Measurements from ENCODE around the gene ARRDC4.

Gene ARRDC4

DNA sequence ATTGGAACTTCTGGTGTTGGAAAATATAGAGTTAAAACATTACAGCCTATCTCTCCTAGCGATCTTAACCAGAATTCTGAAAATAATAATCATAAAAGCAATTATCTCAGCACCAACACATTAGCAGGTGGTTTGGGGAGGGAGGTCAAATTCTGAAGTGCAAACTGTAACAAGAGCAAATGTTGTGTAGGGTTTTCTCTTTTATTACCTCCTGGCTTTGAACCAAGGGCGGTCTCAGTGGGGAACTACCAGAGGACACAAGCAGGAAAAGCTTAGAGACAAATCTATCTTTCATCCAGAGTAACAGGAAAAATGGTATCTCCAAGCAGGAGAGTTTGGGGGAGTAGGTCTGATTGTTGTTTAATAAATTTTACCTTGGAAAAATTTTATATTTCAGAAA is 5.5 kb upstream of the ARRDC4 start:
- H3K36me3 Mint-ChIP-seq (ENCODE audit: low read depth), result no peaks in the 10 kb centered on the region
- no peak overlapping the region for H3K4me3 Mint-ChIP-seq
- no peaks in the 10 kb centered on the region for H3K27me3 Mint-ChIP-seq
- peaks cover 7% of the 10 kb centered on the region for H3K4me1 Mint-ChIP-seq (ENCODE audit: low read depth)
- H3K27ac Mint-ChIP-seq, result no peak overlapping the region
- H3K9me3 Mint-ChIP-seq, result no peaks in the 10 kb centered on the region

DNA sequence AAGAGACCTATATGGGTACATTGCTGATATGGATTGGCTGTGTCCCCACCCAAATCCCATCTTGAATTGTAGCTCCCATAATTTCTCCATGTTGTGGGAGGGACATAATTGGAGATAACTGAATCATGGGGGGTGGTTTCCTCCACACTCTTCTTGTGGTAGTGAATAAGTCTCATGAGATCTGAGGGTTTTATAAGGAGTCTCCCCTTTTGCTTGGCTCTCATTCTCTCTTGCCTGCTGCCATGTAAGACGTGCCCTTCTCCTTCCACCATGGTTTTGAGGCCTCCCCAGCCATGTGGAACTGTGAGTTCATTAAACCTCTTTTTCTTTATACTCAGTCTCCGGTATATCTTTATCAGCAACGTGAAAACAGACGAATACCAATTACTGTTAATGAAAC is 5.0 kb upstream of the ARRDC4 start:
- Mint-ChIP-seq H3K36me3 (ENCODE audit: low read depth) (no peaks in the 10 kb centered on the region), H3K4me1 (ENCODE audit: low read depth) (peaks cover 12% of the 10 kb centered on the region), H3K9me3 (no peaks in the 10 kb centered on the region), H3K27ac (no peak overlapping the region), H3K4me3 (no peak overlapping the region), H3K27me3 (no peaks in the 10 kb centered on the region)

GRCh38 chr15:97959724-97960363 is 659 bp upstream of the ARRDC4 start:
- Mint-ChIP-seq H3K36me3 (ENCODE audit: low read depth) (no peaks in the 10 kb centered on the region), H3K27ac (peak overlapping the region; percentile 89), H3K9me3 (no peaks in the 10 kb centered on the region), H3K4me1 (ENCODE audit: low read depth) (peaks cover 21% of the 10 kb centered on the region), H3K27me3 (no peaks in the 10 kb centered on the region), H3K4me3 (peak overlapping the region; percentile 66)

GRCh38 chr15:97961067-97961954 is 808 bp downstream of the ARRDC4 start:
- Mint-ChIP-seq H3K27me3 (no peaks in the 10 kb centered on the region), H3K9me3 (no peaks in the 10 kb centered on the region), H3K4me1 (ENCODE audit: low read depth) (peaks cover 21% of the 10 kb centered on the region), H3K4me3 (peak overlapping the region; percentile 76), H3K36me3 (ENCODE audit: low read depth) (peaks cover 6% of the 10 kb centered on the region), H3K27ac (peak overlapping the region; percentile 67)

- peak overlapping the region; percentile 76 for H3K4me3 Mint-ChIP-seq
Measured at GRCh38 chr15:97962263-97962662, 1.8 kb downstream of the ARRDC4 start.

GRCh38 chr15:97963779-97964178 is 3.3 kb downstream of the ARRDC4 start:
- peaks cover 15% of the 10 kb centered on the region for H3K36me3 Mint-ChIP-seq (ENCODE audit: low read depth)
- no peak overlapping the region for H3K27ac Mint-ChIP-seq
- H3K9me3 Mint-ChIP-seq, result no peaks in the 10 kb centered on the region
- H3K27me3 Mint-ChIP-seq, result no peaks in the 10 kb centered on the region
- H3K4me3 Mint-ChIP-seq, result no peak overlapping the region
- peaks cover 21% of the 10 kb centered on the region for H3K4me1 Mint-ChIP-seq (ENCODE audit: low read depth)

More at GRCh38 chr15:97962263-97962662, 1.8 kb downstream of the ARRDC4 start:
- Mint-ChIP-seq H3K27ac (no peak overlapping the region), H3K36me3 (ENCODE audit: low read depth) (peaks cover 9% of the 10 kb centered on the region), H3K27me3 (no peaks in the 10 kb centered on the region), H3K4me1 (ENCODE audit: low read depth) (peaks cover 21% of the 10 kb centered on the region), H3K9me3 (no peaks in the 10 kb centered on the region)

DNA sequence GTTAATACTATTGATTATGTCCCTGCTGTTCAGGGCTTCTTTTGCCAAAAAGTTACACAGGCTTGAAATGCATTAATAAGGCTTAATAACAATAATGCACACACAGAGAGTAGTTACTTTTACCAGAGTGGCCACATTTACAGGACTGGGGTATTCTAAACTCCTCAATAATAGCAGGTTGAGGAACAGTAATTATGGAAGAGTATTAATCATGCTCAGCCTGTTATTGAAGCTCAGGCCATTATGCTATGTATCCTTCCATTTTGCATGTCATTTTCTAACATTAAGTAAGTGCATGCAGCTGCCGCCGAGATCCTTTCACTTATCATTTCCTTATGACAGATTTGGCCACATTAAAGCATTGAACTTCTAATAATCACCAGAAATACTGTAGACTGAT is 5.7 kb downstream of the ARRDC4 start:
- peaks cover 9% of the 10 kb centered on the region for H3K4me1 Mint-ChIP-seq (ENCODE audit: low read depth)
- no peak overlapping the region for H3K27ac Mint-ChIP-seq
- H3K4me3 Mint-ChIP-seq, result no peak overlapping the region
- H3K36me3 Mint-ChIP-seq (ENCODE audit: low read depth), result peaks cover 28% of the 10 kb centered on the region
- H3K27me3 Mint-ChIP-seq, result no peaks in the 10 kb centered on the region
- no peaks in the 10 kb centered on the region for H3K9me3 Mint-ChIP-seq

DNA sequence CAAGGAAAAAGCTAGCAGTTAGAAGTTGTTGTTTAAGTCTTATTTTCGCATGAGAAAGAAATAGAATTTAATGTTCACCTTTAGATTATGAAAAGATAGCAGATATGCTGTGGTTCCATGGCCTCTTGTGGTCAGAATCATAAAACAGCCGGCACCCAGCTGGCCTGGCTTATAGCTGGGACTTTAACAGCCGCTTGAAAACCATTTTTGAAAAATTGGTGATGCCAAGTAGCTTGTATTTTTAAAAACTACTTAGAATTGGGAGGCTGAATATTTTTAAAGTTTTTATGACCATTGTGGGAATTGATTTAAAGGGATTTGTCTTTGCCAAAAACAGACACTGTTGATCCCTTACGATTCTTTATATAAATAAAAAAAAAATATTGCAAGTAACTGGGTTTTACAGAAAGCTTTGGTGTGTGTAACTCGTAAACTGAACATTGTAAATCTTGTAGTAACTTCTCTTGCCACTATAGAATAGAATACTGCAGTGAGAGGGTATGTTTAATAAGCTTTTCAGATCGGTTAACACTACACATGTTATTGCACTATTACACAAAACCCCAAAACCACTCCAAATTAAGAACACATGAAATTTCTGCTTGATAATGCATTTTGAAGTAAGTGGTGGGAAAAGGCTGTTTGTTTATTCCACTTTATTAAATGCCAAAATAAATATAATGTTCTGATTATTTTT is 6.6 kb downstream of the ARRDC4 start:
- H3K36me3 Mint-ChIP-seq (ENCODE audit: low read depth), result peaks cover 30% of the 10 kb centered on the region
- H3K27ac Mint-ChIP-seq, result no peak overlapping the region
- no peaks in the 10 kb centered on the region for H3K27me3 Mint-ChIP-seq
- H3K9me3 Mint-ChIP-seq, result no peaks in the 10 kb centered on the region
- peaks cover 3% of the 10 kb centered on the region for H3K4me1 Mint-ChIP-seq (ENCODE audit: low read depth)
- H3K4me3 Mint-ChIP-seq, result no peak overlapping the region

- H3K27ac Mint-ChIP-seq, result no peak overlapping the region
- no peak overlapping the region for H3K4me3 Mint-ChIP-seq
- H3K9me3 Mint-ChIP-seq, result no peaks in the 10 kb centered on the region
- peaks cover 30% of the 10 kb centered on the region for H3K36me3 Mint-ChIP-seq (ENCODE audit: low read depth)
- H3K4me1 Mint-ChIP-seq (ENCODE audit: low read depth), result peaks cover 3% of the 10 kb centered on the region
- H3K27me3 Mint-ChIP-seq, result no peaks in the 10 kb centered on the region
Measured at GRCh38 chr15:97967881-97968280, 7.4 kb downstream of the ARRDC4 start.

GRCh38 chr15:97968380-97968779 is 7.9 kb downstream of the ARRDC4 start:
- H3K4me3 Mint-ChIP-seq, result no peak overlapping the region
- H3K27ac Mint-ChIP-seq, result no peak overlapping the region
- H3K36me3 Mint-ChIP-seq (ENCODE audit: low read depth), result peaks cover 30% of the 10 kb centered on the region

GRCh38 chr15:97972366-97972765 is 11.9 kb downstream of the ARRDC4 start:
- Mint-ChIP-seq H3K9me3 (no peaks in the 10 kb centered on the region), H3K4me3 (no peak overlapping the region), H3K27me3 (no peaks in the 10 kb centered on the region), H3K27ac (no peak overlapping the region), H3K36me3 (ENCODE audit: low read depth) (peaks cover 21% of the 10 kb centered on the region), H3K4me1 (ENCODE audit: low read depth) (no peaks in the 10 kb centered on the region)

More at GRCh38 chr15:97968380-97968779, 7.9 kb downstream of the ARRDC4 start:
- Mint-ChIP-seq H3K9me3 (no peaks in the 10 kb centered on the region), H3K27me3 (no peaks in the 10 kb centered on the region), H3K4me1 (ENCODE audit: low read depth) (peaks cover 2% of the 10 kb centered on the region)

- H3K4me1 Mint-ChIP-seq (ENCODE audit: low read depth), result no peaks in the 10 kb centered on the region
- no peaks in the 10 kb centered on the region for H3K27me3 Mint-ChIP-seq
- no peak overlapping the region for H3K4me3 Mint-ChIP-seq
- H3K9me3 Mint-ChIP-seq, result no peaks in the 10 kb centered on the region
- peaks cover 3% of the 10 kb centered on the region for H3K36me3 Mint-ChIP-seq (ENCODE audit: low read depth)
- no peak overlapping the region for H3K27ac Mint-ChIP-seq
Measured at GRCh38 chr15:97976129-97976528, 15.6 kb downstream of the ARRDC4 start.

DNA sequence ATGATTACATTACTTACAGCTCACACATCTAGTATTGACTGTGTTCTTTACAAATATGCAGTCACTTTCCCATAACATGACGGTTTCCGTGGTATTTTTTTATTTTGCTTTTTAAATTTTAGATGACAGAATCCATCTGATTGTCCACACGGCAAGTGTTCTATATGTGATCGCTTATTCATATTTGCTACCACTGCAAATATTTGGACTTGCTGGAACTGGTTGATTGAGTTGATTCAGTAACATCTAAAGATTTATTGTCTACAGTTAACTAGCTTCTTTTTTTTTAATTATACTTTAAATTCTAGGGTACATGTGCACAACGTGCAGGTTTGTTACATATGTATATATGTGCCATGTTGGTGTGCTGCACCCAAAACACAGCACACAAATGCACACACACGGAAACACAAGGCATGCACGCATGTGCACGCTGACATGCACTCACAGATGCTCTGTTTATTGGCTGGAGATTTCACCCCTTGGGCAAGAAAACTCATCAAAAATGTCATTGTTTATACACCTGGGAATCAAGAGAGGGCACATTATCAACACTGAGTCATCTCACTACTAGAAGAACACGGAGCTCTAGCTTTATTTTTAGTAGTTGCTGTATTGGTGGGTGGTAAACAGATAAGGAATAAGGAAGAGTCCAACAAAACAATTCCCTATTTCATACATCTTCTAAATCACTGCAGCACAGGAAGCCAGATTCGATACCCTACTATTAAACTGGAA is 16.4 kb downstream of the ARRDC4 start:
- H3K36me3 Mint-ChIP-seq (ENCODE audit: low read depth), result no peaks in the 10 kb centered on the region
- no peak overlapping the region for H3K27ac Mint-ChIP-seq
- H3K4me1 Mint-ChIP-seq (ENCODE audit: low read depth), result no peaks in the 10 kb centered on the region
- H3K27me3 Mint-ChIP-seq, result no peaks in the 10 kb centered on the region
- no peaks in the 10 kb centered on the region for H3K9me3 Mint-ChIP-seq
- H3K4me3 Mint-ChIP-seq, result no peak overlapping the region

DNA sequence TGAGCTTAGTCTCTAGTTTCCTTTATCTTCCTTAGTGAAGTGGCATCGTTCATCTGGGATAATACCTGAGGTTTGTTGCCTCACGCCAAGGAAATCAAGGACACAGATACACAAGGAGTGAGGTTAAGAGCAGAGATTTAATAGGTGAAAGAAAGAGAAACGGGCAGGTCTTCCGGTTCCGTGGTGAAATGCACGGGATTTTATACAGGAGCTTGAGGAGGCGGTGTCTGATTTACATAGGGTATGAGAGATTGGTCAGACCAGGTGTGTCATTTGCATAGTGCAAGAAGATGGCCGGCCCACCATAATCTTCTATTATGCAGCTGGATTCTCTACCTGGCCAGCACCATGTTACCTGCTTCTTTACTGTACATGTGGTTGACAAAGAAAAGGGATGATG is 17.2 kb downstream of the ARRDC4 start:
- Mint-ChIP-seq H3K4me1 (ENCODE audit: low read depth) (no peaks in the 10 kb centered on the region), H3K36me3 (ENCODE audit: low read depth) (no peaks in the 10 kb centered on the region), H3K27me3 (no peaks in the 10 kb centered on the region), H3K9me3 (no peaks in the 10 kb centered on the region), H3K4me3 (no peak overlapping the region), H3K27ac (no peak overlapping the region)
